ENCODE data around the gene CPE.
"Not testable (repeated sequence)": the region's sequence is repeated elsewhere in the genome, so short reads cannot be mapped to it uniquely, and the experiment has no call there.

The CPE gene

DNA sequence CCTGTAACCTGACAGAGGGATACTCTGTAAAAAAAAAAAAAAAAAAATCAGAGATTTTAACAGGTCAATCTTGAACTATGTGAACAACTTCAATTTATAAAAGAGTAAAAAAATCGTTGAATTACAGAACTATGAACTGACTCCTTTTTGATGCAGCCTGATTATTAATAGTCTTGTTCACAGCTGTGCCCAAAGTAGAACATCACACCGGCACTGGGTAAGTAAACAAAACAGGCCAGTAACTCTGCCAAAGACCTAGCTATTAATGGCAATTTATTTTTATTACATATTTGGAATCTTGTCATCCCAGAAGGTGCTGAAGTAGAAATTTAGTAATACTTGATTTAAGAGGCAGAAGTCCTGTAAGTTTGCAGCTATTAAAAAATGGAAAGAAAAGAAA, 31.4 kb downstream of the CPE start:
- FAIRE-seq: no peak

GRCh38 chr4:165415910-165416309, 37.1 kb downstream of the CPE start:
- no peak for FAIRE-seq

GRCh38 chr4:165418073-165418472, 39.3 kb downstream of the CPE start:
- no peak for FAIRE-seq

DNA sequence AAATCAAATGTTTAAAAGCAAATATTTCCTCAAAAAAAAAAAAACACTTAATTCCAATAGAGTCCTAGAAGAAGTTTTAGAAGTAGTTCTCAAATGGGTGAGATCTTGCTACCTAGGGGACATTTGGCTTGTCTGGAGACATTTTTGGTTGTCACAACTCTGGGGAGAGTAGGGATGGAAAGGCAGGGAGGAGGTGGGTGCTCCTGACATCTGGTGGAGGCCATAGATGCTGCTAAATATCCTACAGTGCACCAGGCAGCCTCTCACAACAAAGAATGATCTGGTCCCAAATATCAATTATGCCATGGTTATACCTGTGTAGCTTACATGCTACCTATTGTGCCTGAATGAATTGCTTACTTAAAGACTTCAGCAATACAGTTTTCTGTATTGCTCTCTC, 46.8 kb downstream of the CPE start:
- FAIRE-seq: no peak

- no peak for FAIRE-seq
Observed at GRCh38 chr4:165426331-165426730, 47.5 kb downstream of the CPE start.

DNA sequence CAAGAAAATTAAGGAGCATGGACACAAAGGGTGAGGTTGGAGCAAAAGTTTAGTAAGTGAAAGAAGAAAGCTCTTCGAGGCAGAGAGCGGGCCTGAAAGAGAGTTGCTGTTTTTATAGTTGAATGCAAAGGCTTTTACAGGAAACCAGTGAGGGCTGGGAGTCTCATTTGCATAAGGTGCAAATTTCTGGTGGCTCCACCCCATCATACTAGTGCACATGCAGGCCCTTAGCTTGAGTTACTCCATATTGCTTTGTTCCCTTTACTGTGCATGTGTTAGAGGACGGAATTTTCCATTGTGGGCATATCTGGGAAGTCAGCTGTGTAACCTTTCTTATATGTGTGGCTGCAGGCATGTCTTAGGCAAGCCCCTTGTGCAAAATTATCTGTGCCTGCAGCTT, 48.0 kb downstream of the CPE start:
- FAIRE-seq: no peak

GRCh38 chr4:165428957-165429356, 50.1 kb downstream of the CPE start:
- no peak for FAIRE-seq

- FAIRE-seq: no peak
Observed at GRCh38 chr4:165433529-165433928, 54.7 kb downstream of the CPE start.

- no peak for FAIRE-seq
Observed at GRCh38 chr4:165437691-165438090, 58.9 kb downstream of the CPE start.

GRCh38 chr4:165439344-165439743, 60.5 kb downstream of the CPE start:
- no peak for FAIRE-seq

- FAIRE-seq: no peak
Observed at GRCh38 chr4:165439981-165440380, 61.2 kb downstream of the CPE start.

- no peak for FAIRE-seq
Observed at GRCh38 chr4:165440415-165441158, 61.8 kb downstream of the CPE start.

DNA sequence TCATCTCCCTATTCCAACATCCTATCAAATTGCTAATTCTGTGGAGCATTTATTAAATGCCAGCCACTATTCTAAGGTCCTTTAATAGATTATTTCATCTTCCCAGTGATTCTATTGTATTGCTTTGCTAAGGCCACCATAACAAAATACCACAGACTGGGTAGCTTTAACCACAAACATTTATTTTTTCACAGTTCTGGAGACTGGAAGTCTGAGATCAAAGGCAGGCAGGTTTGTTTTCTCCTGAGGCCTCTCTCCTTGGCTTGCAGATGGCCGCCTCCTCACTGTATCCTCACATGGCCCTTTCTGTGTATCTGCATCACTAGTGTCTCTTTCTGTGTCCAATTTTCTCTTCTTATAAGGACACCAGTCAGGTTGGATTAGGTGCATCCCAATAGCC, 64.5 kb downstream of the CPE start:
- FAIRE-seq: no peak

DNA sequence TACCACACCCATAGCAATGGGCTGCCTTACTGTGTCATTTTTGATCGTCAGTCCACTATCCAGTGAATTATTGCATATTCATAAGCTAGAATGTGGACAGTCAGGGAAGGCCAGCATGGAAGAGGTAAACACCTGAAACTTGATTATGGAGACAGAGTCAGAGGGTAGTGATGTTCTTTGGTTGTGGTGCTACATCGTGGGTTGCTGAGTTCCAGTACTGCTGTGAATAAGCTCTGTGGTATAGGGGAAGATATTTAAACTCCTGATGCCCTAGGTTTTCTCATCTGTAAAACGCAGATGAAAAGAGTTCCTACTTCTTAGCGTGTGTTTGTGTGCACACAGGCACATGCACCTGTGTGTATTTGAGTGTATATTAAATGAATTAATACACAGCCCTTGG, 69.9 kb downstream of the CPE start:
- FAIRE-seq: no peak

DNA sequence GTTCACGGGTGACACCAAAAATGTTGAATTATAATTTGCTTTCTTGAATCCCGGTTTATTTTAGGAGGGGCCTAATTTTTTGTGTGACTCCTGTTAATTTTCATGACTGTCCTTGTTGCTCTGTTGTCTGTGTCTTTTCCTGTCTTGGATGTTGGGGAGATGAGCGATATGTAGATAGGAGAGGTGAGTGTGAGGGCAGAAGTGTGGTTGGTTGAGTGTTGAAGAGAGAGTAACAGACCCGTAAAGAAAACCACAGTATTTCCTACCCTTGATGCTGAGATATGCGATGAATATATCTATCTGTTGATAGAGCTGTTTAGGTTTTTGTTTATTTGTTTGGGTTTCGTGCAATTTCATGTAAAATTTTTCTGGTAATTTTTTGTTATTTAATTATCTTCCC, 70.5 kb downstream of the CPE start:
- no peak for FAIRE-seq

DNA sequence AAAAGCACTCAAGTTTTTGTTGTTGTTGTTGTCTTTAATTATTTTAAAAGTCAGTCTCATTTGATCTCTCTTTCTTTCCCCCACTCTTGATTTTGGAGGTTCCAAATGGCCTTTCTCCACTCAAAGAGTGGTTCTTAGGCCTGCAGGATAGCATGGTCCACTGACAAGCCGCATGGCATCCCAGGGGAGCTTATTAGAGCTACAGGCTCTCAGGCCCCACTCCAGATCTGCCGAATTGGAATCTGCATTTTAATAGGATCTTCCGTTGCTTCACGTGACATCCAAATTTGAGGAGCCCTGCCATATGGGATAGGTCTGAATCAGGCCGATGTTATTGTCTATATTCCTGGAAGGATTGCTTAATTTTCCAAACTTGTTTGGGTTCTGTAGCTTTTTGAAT, 72.1 kb downstream of the CPE start:
- no peak for FAIRE-seq

DNA sequence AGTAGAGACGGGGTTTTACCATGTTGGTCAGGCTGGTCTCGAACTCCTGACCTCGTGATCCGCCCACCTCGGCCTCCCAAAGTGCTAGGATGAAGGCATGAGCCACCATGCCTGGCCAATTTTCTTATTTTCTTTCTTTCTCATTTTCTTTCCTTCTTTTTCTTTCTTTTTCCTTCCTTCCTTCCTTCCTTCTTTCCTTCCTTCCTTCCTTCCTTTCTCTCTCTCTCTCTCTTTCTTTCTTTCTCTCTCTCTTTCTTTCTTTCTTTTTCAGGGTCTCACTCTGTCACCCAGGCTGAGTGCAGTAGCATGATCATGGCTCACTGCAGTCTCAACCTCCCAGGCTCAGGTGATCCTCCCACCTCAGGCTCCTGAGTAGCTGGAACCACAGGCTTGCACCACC, 74.3 kb downstream of the CPE start:
- not testable (repeated sequence) for FAIRE-seq

GRCh38 chr4:165454426-165454825, 75.6 kb downstream of the CPE start:
- FAIRE-seq: no peak

DNA sequence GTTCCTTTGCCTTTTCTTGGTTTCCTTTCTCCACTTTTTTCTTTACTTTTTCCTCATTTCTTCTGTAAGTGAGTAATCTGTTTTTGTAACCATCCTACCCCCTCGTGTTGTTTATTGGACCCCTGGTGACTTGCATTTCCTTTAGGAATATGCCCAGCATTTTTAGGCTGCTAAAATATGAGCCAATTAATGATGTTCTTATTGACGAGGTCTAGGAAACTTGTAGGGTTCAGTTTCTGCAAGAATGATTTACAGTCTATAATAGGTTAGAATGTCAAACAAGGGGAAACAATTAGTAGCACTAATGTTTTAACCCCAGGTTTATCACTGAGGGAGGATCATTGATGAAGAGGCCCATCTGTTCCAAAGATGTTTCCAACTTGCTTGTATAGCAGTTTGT, 79.0 kb downstream of the CPE start:
- no peak for FAIRE-seq

DNA sequence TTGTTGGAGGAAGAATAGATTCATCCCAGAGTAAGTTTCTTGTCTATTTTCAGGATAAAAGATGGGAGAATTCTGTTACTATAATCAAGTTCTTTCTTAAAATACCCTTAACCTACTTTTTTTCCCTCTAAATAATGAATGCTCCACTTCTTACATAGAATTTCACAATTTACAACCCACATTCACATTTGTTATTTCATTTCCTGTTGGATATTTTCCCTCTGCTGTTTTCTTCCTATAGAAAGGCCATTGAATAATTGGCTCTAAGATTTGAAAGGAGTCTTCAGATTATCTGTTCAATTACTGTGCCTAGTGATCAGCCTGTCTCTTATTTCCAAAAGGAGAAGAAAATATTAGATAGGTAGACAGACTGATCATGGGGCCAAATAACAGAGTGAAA, 79.7 kb downstream of the CPE start:
- no peak for FAIRE-seq

DNA sequence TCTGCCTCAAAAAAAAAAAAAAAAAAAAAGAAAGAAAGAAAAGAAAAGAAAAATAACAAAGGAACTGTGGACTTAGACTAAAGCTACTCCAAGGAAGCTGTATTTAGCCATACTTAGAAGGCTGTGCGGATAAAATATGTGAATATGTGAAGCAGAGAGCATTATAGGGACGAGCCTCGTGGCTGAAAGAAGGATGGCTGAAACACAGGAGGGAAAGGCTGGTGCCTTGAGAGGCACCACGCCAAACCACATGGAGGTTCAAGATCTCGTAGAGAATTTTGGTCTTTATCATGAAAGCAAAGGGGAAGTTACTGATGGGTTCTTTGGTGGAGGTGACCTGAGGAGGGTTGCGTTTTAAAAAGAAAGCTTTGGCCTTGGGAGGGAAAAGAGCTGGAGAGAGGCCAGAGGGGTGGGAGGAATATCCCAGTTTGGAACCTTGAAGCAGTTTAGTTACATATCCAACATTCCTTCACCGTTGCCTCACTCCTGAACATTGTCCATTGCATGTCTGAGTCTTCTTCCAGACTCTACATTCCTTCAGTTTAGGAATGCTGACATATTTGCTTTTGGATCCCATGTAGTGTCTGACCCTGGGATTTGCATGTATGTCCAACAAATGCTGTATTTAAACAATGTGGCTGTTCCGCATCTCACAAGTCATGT, 82.5 kb downstream of the CPE start:
- no peak for FAIRE-seq

DNA sequence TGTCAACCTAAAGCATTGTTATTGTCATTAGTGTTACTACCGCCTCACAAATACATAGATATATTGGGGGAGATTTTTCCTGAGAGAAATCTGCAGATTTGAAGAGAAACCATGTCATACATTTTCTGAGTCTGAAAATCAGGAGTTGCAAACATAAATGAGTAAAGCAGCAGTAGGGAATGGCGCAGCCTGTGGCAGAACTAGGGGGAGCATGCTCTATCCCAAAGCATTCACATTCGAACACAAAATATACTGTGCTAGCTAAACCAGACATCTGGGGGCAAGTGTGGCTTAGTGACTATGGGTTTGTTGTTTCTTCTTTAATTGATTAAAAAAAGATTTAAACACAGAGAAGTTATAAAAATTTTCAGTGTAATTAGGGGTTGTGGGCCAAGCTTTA, 83.2 kb downstream of the CPE start:
- no peak for FAIRE-seq

DNA sequence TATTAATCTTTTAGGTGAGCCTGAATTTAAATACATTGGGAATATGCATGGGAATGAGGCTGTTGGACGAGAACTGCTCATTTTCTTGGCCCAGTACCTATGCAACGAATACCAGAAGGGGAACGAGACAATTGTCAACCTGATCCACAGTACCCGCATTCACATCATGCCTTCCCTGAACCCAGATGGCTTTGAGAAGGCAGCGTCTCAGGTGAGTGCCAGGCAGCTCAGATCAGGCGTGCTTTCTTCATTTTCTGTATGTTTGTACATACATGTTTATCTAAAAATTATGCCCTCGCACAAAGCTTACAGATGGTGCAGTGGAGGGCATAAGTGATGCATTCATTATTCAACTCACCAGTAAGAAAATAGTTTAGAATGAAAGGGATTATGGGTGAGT, 85.6 kb downstream of the CPE start:
- FAIRE-seq: no peak

DNA sequence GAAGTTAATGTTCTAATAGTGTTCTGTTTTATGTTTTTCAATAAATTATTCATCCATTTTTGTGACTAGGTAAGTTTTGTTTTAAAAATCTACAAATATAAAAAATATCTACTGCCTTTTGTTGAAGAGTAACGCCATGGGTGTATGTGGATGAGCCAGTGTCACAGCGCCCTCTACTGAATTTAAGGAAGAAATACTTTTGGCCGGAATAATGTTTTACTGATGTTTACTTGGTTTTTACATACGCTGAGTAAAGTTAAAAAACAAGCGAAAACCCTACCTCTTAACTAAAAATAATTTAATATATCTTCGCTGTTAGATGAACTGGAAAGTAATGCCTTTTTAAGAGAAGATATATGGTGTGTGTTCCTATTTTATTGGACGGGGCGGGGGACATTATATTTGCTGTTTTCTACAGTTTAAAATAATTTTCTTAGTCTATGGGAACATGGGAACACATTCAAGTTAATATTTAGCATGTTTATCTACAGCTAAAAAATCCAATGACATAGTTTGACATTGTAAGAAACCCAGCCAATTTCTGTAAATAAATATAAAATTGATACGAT, 86.1 kb downstream of the CPE start:
- FAIRE-seq: peak; percentile 96
